ENCODE results near the gene HPCAL1.

The HPCAL1 gene

GRCh38 chr2:10338270-10339188 lies 35.8 kb downstream of the HPCAL1 start:
- no peak for DNase-seq

GRCh38 chr2:10339647-10340592 lies 37.2 kb downstream of the HPCAL1 start:
- no peak for DNase-seq

- no peak for DNase-seq
Measured at GRCh38 chr2:10340593-10340975, 37.9 kb downstream of the HPCAL1 start.

GRCh38 chr2:10341193-10341592 lies 38.5 kb downstream of the HPCAL1 start:
- no peak for DNase-seq

GRCh38 chr2:10342245-10342951 lies 39.7 kb downstream of the HPCAL1 start:
- no peak for DNase-seq

- no peak for DNase-seq
Measured at GRCh38 chr2:10343191-10343590, 40.5 kb downstream of the HPCAL1 start.

GRCh38 chr2:10343658-10344057 lies 41.0 kb downstream of the HPCAL1 start:
- DNase-seq: no peak

- no peak for DNase-seq
Measured at GRCh38 chr2:10344105-10345066, 41.7 kb downstream of the HPCAL1 start.

- no peak for DNase-seq
Measured at GRCh38 chr2:10345126-10345525, 42.4 kb downstream of the HPCAL1 start.

GRCh38 chr2:10345813-10346212 lies 43.1 kb downstream of the HPCAL1 start:
- DNase-seq: no peak

- no peak for DNase-seq
Measured at GRCh38 chr2:10346929-10347561, 44.3 kb downstream of the HPCAL1 start.

GRCh38 chr2:10347562-10347948 lies 44.9 kb downstream of the HPCAL1 start:
- DNase-seq: no peak

- no peak for DNase-seq
Measured at GRCh38 chr2:10348891-10349290, 46.2 kb downstream of the HPCAL1 start.

GRCh38 chr2:10350761-10351160 lies 48.1 kb downstream of the HPCAL1 start:
- no peak for DNase-seq

- no peak for DNase-seq
Measured at GRCh38 chr2:10352361-10352760, 49.7 kb downstream of the HPCAL1 start.

- DNase-seq: no peak
Measured at GRCh38 chr2:10352972-10353371, 50.3 kb downstream of the HPCAL1 start.

GRCh38 chr2:10353931-10354330 lies 51.2 kb downstream of the HPCAL1 start:
- no peak for DNase-seq

GRCh38 chr2:10354399-10354798 lies 51.7 kb downstream of the HPCAL1 start:
- DNase-seq: no peak

- DNase-seq: no peak
Measured at GRCh38 chr2:10355471-10356438, 53.1 kb downstream of the HPCAL1 start.

- no peak for DNase-seq
Measured at GRCh38 chr2:10356439-10356811, 53.7 kb downstream of the HPCAL1 start.

Data from central memory CD4-positive, alpha-beta T cell (primary cell).